Measurements from ENCODE around the gene DCAF5.

DNA sequence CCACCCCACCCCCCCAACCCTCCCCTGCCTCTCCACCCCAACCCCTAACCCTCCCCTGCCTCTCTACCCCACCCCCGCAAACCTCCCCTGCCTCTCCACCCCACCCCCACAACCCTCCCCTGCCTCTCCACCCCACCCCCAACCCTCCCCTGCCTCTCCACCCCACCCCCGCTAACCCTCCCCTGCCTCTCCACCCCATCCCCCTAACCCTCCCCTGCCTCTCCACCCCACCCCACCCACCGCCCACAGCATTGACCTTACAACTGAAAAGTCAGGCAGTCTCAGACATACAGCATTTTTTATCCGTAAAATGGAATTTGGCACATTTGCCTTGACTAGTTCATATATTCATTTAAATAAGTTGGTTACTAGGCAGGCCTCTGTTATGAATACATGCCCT lies 135.2 kb downstream of the DCAF5 start:
- TF ChIP-seq CTCF (IDR thresholded peaks at IDR 0.05) (no peak), POLR2A (IDR thresholded peaks at IDR 0.05) (no peak)

Measured in vagina (tissue), 2 donors.